NCI-H2227 treated with DMSO at 0.1 percent for 48 hours (cell line): ENCODE measurements around the gene ZNF76.
"Not testable (repeated sequence)": the region's sequence is repeated elsewhere in the genome, so short reads cannot be mapped to it uniquely, and the experiment has no call there.

Experiments used
- DNase-seq: peaks from one replicate; lab custom pipeline; 2025; lab: John Stamatoyannopoulos, UW

ZNF76 gene

DNA sequence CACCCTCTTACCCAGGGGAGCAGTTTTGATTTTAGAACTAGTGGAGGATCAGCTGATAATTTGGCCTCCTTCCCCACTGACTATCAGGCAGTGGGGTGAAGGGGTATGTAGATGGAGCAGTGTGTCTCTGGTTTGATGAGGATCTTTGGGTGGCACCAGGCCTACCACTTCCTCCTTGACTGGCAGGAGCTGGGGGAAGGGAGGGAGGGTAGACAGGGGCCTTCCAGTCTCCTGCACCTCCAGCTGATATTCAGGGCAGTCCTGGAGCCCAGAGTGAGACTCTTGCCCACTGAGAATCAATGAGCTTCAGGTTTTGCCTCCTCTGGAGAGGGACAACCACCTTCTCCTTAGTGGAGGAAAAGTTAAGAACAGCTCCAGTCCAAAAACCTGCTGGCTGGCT is 41.3 kb downstream of the ZNF76 start:
- no peak for DNase-seq

DNA sequence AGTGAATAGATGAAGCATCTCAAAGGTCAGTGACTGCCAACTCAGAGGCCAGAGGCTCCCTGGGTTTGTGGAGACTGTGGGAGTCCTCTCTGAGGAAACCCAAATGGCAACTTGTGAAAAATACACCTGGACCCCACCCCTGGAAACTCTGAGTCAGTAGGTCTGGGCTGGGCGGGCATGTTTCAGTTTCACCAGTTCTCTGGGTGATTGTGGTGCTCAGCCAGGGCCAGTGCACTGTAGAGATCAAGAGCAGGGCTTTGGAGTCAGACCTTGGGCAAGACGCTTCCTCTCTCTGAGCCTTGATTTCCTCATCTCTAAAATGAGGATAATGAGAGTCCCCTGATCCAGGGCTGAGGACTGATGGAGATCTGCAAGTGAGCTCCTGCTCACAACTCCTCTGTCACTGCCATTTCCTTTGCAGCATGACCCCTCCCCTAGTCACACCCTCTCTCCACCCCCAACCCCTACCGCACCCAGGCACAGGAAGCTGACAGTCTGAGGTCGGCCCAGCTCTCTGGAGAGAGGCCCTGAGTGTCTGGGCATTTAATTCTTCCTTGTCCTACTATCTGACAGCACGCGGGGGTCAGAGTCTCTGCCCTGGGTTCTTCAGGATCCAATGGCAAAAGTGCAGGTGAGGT is 43.2 kb downstream of the ZNF76 start:
- no peak for DNase-seq

DNA sequence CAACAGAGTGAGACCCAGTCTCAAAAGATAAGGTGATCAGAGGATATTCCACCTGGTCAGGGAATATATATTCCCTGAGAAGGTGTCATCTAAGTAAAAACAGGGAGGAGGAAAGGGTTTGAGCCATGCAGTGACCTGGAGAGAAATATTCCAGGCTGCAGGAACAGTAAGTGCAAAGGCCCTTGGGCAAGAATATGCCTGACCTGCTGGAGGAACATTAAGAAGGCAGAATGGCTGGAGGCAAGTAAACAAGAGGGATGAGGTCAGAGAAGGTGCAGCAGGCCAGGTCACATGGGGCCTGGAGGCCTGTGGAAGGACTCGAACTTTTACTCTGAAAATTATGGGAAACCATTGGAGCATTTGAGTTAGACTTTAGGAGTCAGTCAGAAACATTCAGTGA is 44.8 kb downstream of the ZNF76 start:
- DNase-seq, result no peak

DNA sequence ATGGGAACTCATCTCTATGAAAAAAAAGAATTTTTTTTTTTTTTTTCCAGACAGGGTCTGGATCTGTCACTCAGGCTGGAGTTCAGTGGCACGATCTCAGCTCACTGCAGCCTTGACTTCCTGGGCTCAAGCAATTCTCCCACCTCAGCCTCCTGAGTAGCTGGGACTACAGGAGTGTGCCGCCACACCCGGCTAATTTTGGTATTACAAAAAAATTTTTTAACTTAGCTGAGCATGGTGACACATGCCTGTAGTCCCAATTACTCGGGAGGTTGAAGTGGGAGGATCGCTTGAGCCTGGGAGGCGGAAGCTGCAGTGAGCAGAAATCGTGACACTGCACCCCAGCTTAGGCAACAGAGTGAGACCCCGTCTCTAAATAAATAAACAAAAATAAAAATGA is 45.6 kb downstream of the ZNF76 start:
- DNase-seq, result no peak

DNA sequence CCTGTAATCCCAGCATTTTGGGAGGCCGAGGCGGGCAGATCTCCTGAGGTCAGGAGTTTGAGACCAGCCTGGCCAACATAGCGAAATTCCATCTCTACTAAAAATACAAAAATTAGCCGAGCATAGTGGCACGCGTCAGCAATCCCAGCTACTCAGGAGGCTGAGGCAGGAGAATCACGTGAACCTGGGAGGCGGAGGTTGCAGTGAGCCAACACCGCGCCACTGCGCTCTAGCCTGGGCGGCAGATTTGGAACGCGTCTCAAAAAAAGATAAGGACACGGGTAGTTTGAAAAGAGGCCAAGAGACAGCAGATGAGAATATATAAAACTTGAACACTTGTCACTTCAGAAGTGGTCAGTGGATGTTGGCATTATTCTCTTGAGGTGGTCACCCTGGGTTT is 47.6 kb downstream of the ZNF76 start:
- not testable (repeated sequence) for DNase-seq

DNA sequence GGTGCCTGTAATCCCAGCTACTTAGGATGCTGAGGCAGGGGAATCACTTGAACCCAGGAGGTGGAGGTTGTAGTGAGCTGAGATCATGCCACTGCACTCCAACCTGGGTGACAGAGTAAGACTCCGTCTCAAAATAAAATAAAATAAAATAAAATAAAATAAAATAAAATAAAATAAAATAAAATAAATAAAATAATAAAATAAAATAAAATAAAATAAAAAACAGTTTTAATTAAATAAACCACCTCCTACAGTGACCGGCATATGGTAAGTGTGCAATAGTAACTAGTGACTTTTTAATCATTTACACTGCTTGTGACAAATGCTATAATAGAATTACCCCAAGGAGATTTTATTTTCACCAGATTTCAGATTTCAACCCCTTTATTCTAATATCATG is 49.0 kb downstream of the ZNF76 start:
- DNase-seq, result not testable (repeated sequence)

DNA sequence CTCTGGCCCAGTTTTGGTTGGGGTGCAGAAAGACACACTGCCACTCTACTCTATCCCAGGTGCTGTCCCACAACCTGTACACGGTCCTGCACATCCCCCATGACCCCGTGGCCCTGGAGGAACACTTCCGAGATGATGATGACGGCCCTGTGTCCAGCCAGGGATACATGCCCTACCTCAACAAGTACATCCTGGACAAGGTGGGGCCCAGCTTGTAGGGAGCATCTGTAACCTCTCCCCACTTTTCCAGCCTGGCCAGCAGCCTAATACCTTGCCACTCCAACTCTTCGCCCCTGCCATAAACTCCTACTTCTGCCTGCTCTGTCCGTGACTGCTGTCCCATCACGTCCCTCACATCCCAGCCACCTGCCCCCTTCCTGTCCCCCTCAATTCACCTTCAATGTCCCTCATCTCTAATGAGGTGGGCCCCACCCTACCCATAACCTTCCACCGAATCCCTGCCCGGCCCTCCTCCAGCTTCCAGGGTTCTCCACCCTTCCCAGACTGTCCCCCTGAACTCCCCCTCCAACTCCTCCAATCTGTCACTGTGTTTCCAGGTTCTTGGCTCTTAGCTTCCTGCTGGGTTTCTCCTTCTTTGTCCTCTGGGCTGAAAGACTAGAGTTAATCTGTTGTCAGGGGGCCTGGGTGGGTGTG is 50.2 kb downstream of the ZNF76 start:
- no peak for DNase-seq

DNA sequence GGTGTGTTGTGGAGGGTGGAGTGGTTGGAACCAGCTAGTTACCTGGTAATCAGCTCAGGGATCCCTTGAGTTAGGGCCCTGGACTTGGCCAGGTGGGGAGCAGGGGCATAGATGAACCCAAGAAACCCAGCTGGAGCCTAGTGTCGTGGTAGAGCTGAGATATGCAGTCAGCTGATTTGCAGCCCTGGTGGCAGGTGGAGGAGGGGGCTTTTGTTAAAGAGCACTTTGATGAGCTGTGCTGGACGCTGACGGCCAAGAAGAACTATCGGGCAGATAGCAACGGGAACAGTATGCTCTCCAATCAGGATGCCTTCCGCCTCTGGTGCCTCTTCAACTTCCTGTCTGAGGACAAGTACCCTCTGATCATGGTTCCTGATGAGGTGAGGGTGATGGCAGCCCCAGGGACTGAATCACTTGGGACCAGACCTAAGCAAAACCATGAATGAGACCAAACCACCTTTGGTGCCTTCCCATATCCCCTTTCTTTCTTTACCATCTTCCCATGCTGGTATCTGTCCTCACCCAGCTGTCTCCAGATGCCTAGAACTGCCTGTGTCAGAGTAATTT is 50.8 kb downstream of the ZNF76 start:
- no peak for DNase-seq

DNA sequence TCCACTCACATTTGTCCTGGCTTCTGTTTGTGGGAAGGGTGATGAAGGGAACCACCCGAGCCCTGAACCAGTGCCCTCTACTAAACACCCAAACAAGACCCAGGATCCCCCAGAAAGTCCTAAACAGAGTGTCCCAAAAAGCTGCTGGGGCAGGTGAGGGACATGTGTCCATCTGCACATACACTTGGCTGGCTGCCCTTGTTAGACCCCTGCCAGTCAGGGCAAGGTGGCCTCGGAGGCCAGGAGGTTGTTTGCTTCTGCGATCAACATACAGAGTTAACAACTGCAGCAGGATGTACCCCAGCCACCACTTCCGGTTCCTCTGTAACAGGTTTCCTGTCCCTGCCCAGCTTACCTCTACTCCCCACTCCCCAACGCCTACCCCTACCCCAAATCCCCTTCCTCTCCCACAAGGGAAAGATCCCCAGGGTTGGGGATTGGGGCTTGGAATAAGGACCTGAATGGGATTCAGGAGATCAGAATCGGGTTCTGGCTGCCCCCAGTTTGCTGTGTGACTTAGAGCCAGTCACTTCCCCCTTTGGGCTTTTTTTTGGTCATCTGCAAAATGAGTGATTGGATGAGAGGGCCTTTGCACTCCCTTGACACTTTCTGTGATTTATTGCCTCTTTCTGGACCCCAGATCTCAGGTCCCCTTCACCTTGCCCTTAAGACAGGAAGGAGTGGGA is 52.0 kb downstream of the ZNF76 start:
- DNase-seq, result no peak

DNA sequence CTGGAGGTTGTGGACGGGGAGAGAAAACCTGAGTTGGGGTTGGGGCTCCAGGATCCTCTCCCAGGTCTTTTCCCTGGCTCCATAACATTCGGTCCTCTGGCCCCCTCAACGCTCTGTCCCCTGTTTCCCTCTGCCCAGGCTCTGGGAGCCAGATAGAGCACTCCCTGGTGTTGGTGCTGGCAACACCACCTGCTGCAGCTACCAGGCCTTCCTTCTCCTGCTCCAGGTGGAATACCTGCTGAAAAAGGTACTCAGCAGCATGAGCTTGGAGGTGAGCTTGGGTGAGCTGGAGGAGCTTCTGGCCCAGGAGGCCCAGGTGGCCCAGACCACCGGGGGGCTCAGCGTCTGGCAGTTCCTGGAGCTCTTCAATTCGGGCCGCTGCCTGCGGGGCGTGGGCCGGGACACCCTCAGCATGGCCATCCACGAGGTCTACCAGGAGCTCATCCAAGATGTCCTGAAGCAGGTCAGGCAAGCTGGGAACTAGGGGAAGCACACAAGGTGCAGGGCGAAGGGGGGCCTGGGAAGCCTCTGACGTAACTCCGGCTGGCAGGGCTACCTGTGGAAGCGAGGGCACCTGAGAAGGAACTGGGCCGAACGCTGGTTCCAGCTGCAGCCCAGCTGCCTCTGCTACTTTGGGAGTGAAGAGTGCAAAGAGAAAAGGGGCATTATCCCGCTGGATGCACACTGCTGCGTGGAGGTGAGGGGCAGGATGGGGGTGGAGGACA is 52.7 kb downstream of the ZNF76 start:
- no peak for DNase-seq

DNA sequence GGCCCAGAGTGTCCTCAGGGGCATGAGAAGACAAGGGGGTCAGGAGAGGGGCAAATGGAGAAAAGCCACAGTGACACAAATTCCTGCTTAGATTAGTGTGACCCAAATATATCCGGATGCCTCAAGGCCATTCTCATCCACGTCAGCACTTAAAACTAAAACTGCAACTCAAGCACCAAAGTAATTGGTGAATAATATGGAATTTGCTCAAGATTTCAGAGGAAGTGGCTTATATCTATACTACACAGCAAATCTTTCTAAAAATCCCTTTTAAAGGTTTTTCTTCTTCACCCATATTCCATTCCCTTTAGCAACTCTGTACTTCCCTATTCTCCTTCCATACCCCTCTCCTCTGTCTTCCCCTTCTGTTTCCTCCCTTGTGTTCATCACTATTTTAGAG is 53.3 kb downstream of the ZNF76 start:
- no peak for DNase-seq

DNA sequence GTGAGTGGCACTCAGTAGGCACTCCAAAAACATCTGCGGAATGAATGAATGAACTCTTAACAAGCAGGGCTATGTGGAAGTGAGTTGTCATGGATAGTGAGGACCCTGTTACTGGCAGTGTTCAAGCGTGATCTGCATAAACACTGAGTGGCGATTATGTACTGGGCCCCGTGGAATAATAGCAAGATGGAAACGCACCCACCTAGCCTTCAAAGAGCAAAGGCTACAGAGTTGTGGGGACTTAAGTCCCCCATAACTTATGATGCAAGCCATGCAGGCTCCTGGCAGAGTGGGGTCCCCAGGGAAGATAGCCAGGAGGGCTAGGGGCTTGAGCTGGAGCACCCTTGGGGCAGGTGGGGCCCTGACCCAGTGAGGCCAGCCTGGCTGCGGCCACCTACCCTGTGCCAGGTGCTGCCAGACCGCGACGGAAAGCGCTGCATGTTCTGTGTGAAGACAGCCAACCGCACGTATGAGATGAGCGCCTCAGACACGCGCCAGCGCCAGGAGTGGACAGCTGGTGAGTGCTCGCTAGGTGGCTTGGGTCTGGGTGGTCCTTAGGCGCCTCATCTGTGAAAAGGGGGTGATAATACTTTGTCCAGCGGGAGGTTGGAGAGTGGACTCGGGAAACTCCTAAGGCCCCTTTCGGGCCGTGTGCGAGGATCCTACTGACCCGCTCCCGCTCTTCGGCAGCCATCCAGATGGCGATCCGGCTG is 58.1 kb downstream of the ZNF76 start:
- no peak for DNase-seq

DNA sequence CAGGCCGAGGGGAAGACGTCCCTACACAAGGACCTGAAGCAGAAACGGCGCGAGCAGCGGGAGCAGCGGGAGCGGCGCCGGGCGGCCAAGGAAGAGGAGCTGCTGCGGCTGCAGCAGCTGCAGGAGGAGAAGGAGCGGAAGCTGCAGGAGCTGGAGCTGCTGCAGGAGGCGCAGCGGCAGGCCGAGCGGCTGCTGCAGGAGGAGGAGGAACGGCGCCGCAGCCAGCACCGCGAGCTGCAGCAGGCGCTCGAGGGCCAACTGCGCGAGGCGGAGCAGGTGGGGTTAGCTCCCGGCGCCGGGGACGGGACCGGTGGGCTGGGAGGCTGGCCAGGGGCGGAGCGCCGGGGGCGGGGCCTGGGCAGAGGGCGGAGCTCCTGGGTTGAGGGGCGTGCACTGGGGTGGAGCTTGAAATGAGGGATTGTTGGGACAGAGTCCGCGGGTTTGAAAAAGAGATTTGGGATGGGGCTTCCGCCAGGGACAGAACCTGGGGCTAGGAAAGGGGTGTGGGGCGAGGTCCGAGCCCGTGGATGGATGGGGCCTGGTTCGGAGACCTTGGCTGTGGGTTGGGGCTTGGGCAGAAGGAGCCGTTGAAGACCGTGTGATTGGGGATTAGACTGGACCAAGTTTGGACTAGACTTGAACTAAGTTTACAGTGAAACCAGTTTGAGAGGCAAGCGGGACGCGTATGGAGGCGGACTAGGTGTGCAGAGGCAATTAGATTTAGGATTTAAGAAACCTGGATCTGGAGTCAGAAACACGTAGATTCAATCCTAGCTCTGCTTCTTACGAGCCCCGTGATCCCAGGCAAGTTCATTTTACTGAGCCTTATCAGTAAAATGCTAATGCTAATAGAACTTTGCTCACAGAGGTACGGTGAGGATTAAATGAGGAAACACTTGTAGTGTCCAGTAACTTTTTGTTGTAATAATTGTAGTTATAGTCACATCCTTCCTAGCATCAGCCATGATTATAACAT is 58.9 kb downstream of the ZNF76 start:
- DNase-seq, result peak; percentile 81

DNA sequence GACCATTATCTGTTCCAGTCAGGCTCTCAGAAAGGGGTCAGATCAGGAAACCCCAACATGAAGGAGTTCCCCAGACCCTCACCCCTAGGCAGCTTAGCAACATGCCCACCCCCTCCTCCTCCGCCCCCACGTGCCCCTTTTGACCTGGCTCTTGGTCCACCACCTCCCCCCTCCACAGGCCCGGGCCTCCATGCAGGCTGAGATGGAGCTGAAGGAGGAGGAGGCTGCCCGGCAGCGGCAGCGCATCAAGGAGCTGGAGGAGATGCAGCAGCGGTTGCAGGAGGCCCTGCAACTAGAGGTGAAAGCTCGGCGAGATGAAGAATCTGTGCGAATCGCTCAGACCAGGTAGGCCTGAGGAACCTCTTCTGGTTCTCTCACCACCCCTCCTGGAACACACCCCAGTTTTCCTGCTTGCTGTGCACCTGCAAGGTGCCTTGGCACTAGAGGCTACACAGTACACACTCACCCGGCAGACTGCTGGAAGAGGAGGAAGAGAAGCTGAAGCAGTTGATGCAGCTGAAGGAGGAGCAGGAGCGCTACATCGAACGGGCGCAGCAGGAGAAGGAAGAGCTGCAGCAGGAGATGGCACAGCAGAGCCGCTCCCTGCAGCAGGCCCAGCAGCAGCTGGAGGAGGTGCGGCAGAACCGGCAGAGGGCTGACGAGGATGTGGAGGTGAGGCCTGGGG is 60.0 kb downstream of the ZNF76 start:
- no peak for DNase-seq

DNA sequence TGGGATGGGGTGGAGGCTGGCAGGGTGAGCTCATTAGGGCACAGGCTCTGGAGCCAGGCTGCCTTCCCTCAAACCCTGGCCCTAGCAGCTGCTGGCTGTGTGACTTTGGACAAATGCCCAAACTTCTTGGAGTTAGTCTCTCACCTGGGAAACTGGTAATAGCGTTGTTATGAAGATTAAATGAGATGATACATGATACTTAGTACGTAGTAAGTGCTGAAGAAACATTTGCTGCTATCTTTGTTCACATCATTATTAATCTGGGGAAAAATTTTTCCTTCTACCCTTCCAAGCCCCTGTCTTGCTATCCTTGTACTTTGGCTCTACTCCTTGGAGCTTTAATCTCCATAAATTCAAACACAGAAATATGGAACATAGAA is 60.5 kb downstream of the ZNF76 start:
- DNase-seq, result no peak

DNA sequence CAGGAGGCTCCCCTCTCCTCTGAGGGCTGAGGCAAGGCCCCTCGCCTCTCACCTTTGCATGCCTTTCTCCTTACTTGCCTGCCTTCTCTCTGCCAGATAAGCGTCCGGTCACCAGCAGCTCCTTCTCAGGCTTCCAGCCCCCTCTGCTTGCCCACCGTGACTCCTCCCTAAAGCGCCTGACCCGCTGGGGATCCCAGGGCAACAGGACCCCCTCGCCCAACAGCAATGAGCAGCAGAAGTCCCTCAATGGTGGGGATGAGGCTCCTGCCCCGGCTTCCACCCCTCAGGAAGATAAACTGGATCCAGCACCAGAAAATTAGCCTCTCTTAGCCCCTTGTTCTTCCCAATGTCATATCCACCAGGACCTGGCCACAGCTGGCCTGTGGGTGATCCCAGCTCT is 61.6 kb downstream of the ZNF76 start:
- no peak for DNase-seq

DNA sequence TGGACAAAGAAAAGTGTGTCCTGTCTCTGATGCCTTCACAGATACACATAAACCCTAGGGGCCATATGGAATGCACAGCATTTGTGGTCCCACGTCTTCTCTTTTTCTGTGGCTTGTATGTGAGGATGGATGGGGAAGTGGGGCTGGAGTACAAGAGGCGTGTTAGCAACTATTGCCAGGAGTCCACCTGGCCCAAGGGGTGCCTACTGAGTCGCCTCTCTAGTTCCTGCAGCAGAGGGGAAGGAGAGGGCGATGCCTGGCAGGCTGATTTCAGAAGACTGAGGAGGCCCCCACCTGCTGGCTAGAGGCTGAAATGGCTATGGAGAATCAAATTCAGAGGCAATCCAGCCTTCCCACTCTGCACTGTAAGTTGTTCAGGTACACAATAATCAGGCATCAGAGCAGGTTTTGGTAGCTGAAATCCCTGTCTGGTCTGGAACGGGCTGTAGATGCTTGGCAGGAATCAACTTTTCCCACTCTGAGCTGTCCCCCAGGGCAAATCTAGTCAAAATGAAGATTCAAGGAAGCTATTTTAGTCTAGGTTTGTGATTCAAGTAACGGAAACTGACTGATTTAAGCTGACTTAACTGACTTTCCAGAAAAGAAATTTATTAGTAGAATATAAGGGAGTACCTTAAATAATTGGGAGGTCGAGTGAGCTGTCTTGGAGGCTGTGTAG is 68.0 kb downstream of the ZNF76 start:
- DNase-seq, result peak; percentile 23

DNA sequence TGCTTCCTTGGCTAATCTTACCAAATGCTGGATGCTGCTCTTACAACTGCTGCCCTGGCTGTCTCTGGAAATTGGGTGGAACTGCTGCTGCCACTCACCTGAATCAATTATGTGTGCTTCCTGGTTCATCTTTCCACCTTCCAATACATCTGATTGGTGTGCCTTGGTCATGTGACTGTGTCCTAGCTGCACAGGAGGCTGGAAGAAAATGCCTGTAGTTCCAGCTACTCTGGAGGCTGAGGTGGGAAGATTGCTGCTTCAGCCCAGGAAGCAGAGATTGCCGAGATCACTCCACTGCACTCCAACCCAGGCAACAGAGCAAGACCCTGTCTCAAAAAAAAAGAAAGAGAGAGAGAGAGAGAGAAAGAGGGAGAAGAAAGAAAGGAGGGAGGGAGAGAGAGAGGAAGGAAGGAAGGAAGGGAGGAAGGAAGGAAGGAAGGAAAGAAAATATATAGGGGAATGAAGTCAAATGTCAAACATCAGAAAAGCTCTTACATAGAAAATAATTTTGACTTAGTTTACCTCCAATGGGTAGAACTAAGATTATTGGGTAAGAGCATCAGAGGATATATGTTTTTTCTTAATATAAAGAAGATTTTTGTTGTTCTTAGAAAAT is 68.7 kb downstream of the ZNF76 start:
- DNase-seq, result no peak

DNA sequence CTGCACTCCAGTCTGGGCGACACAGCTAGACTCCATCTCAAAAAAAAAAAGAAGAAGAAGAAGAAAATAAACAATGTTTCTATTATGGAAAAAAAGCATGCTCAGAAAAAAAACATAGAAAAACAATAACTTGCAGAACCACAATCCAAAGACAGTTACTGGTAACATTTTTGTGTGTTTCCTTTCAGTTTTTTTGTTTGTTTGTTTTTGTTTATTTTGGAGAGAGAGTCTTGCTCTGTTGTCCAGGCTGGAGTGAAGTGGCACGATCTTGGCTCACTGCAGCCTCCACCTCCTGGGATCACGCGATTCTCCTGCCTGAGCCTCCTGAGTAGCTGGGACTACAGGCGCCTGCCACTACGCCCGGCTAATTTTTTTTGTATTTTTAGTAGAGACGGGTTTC is 69.4 kb downstream of the ZNF76 start:
- not testable (repeated sequence) for DNase-seq
